ENCODE data around the gene B3GNT8. TPM values are rescaled to one million over a fixed set of nuclear protein-coding genes. Genes with fewer than 3 reads are reported as not detected.

B3GNT8 gene
- total RNA-seq, 1 experiment from 2014 or later = not detected

DNA sequence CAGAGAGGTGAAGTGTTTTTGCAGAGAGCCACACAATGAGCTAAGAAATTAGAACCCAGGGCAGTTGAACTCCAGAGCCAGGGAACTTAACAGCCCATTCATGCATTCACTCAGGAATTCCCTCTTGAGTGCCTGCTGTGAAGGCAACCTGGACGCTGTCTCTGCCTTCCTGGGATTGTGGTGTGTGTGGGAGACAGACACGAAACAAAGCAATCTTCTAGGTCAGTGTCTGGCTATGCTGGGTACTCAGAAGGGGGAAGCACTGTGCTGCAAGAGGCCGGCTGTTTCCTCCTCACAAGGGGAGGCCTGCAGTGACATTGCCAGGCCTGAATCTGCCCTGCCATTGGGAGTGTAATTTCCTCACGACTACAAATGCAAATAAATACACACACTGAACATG lies 19.9 kb downstream of the B3GNT8 start:
- Histone ChIP-seq H3K9me3 (ENCODE audit: control insufficient read depth in 1 of 2, insufficient read depth in 1 of 2, low read depth in 1 of 2, low read length in 2 of 2) (no peaks in the 10 kb centered on the region), H3K36me3 (ENCODE audit: control insufficient read depth in 1 of 2, insufficient read depth in 2 of 2, low read length in 2 of 2) (0 out of 4 replicates have a peak, but pooled peaks cover 0 to 3% of the 10 kb centered on the region in 2 experiments), H4K20me1 (ENCODE audit: insufficient read depth) (no peaks in the 10 kb centered on the region), H3K79me2 (ENCODE audit: insufficient read depth, low read length) (no peaks in the 10 kb centered on the region), H3K4me1 (ENCODE audit: control insufficient read depth in 1 of 2, insufficient read depth in 2 of 2, low read length in 2 of 2) (peaks cover 11 to 13% of the 10 kb centered on the region in 2 experiments; a peak in 3 of 4 replicates), H2AFZ (ENCODE audit: low read depth, low read length, poor library complexity, severe bottlenecking) (no peak overlapping the region), H3K4me3 (replicated peaks in 1 of 2; ENCODE audit: low read depth in 1 of 2, low read length in 2 of 2) (no peak overlapping the region), H3K9me2 (ENCODE audit: insufficient read depth) (no peaks in the 10 kb centered on the region), H3K27ac (ENCODE audit: low read depth, low read length) (no peak overlapping the region), H3K9ac (ENCODE audit: low read length) (no peak overlapping the region), H3K4me2 (ENCODE audit: low read length) (no peak overlapping the region), H3K27me3 (ENCODE audit: insufficient read depth, low read length) (no peaks in the 10 kb centered on the region)
- BruUV-seq (replicated peaks) = no TSS peak
- intact Hi-C loops (cut with micrococcal nuclease) = no loop called here
- CTCF ChIA-PET = no interaction called here
- ATAC-seq (no peak), DNase-seq (ENCODE audit: low read depth, low spot score) (no peak)
- TF ChIP-seq TCF7L2 (IDR thresholded peaks at IDR 0.05; ENCODE audit: borderline replicate concordance, extremely low read depth, insufficient read depth, insufficient read length) (no peak), JUND (IDR thresholded peaks at IDR 0.05) (no peak), SIN3A (IDR thresholded peaks at IDR 0.05; ENCODE audit: low read depth) (no peak), SRF (IDR thresholded peaks at IDR 0.05; ENCODE audit: low read depth) (no peak), CEBPB (IDR thresholded peaks at IDR 0.05; ENCODE audit: low read depth) (no peak), ELF1 (IDR thresholded peaks at IDR 0.05; ENCODE audit: borderline replicate concordance, low read depth) (no peak), SP1 (IDR thresholded peaks at IDR 0.05; ENCODE audit: low read depth) (no peak), ZNF274 (IDR thresholded peaks at IDR 0.05; ENCODE audit: low read depth, low read length) (no peak), CTCF (IDR thresholded peaks at IDR 0.05 in 2 of 3, conservative IDR thresholded peaks at IDR 0.05 in 1 of 3; ENCODE audit: borderline replicate concordance in 1 of 3, insufficient read depth in 1 of 3, low read depth in 2 of 3, low read length in 2 of 3) (no peak), FOSL1 (IDR thresholded peaks at IDR 0.05; ENCODE audit: low read depth) (no peak), CBX3 (IDR thresholded peaks at IDR 0.05; ENCODE audit: low read depth) (no peak), EGR1 (IDR thresholded peaks at IDR 0.05; ENCODE audit: low read depth) (no peak), YY1 (IDR thresholded peaks at IDR 0.05; ENCODE audit: extremely low read depth, insufficient replicate concordance, low read depth, low read length) (no peak)
- TF ChIP-seq, protein P1, sequence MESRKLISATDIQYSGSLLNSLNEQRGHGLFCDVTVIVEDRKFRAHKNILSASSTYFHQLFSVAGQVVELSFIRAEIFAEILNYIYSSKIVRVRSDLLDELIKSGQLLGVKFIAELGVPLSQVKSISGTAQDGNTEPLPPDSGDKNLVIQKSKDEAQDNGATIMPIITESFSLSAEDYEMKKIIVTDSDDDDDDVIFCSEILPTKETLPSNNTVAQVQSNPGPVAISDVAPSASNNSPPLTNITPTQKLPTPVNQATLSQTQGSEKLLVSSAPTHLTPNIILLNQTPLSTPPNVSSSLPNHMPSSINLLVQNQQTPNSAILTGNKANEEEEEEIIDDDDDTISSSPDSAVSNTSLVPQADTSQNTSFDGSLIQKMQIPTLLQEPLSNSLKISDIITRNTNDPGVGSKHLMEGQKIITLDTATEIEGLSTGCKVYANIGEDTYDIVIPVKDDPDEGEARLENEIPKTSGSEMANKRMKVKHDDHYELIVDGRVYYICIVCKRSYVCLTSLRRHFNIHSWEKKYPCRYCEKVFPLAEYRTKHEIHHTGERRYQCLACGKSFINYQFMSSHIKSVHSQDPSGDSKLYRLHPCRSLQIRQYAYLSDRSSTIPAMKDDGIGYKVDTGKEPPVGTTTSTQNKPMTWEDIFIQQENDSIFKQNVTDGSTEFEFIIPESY (IDR thresholded peaks at IDR 0.05; ENCODE audit: extremely low read depth, insufficient replicate concordance, low read length) = no peak
- TF ChIP-seq, protein P2, sequence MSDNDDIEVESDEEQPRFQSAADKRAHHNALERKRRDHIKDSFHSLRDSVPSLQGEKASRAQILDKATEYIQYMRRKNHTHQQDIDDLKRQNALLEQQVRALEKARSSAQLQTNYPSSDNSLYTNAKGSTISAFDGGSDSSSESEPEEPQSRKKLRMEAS (IDR thresholded peaks at IDR 0.05) = no peak
- TF ChIP-seq, protein P3, sequence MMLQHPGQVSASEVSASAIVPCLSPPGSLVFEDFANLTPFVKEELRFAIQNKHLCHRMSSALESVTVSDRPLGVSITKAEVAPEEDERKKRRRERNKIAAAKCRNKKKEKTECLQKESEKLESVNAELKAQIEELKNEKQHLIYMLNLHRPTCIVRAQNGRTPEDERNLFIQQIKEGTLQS (IDR thresholded peaks at IDR 0.05) = no peak
- RAD21 ChIA-PET (ENCODE audit: low non-redundant PET in 1 of 2, low total read pairs in 2 of 2, uncharacterized antibody in 2 of 2, unreplicated experiment in 2 of 2) = no interaction called here
- POLR2A ChIA-PET = no interaction called here

Data from HCT116 (cell line).